K562 (cell line): ENCODE results near the gene SLC25A15. TPM values are rescaled to one million over a fixed set of nuclear protein-coding genes. Genes with fewer than 3 reads are reported as not detected.

Source experiments
- E2F1 ChIP-seq: sonication (generic); formaldehyde crosslinking; IDR thresholded peaks from 2 replicates; pipeline ENCODE4 v1.8.1; 2023; ENCODE audit warnings: mild to moderate bottlenecking, missing genetic modification reagents, moderate library complexity
- EWSR1 ChIP-seq: fragments of 450-650 bp; IDR thresholded peaks from 2 replicates; pipeline ENCODE4 v1.6.1; 2018; ENCODE audit warnings: borderline replicate concordance, mild to moderate bottlenecking, low read depth, moderate library complexity; ENCODE audit not compliant: partially characterized antibody
- GABPA ChIP-seq: fragments of 200-800 bp; sonication (Bioruptor generic); conservative IDR thresholded peaks from 2 replicates; pipeline ENCODE4 v1.6.1; 2016; ENCODE audit warnings: low read depth, missing genetic modification characterization, missing compliant biosample characterization
- MYBL2 ChIP-seq, 2 experiments: fragments of 450-650 bp in 1 of 2; sonication (generic) in 1 of 2; formaldehyde crosslinking in 1 of 2; IDR thresholded peaks; 2 replicates each; pipeline versions ENCODE4 v1.6.1 to v1.8.1; 2017 to 2022; ENCODE audit warnings: borderline replicate concordance in 1 of 2, inconsistent platforms in 1 of 2, low read depth in 1 of 2, mild to moderate bottlenecking in 1 of 2, missing genetic modification reagents in 1 of 2, moderate library complexity in 1 of 2
- RNF2 ChIP-seq: sonication (generic); IDR thresholded peaks from 2 replicates; pipeline ENCODE4 v1.6.1; 2016
- ZNF518B ChIP-seq: fragments of 250-450 bp; sonication (Bioruptor Pico); IDR thresholded peaks from 2 replicates; pipeline ENCODE4 v1.5.0; 2021; ENCODE audit warnings: mild to moderate bottlenecking, moderate library complexity
- polyA plus RNA-seq, 8 experiments: library from polyadenylated mRNA; depleted of rRNA in 4 of 8; stranded (reverse) in 5 of 8; unstranded in 3 of 8; fragments of >200 nt; fragmentation: Nextera tagmentation in 2 of 8; fragmentation: Illumina TruSeq in 1 of 8; extraction: Ambion mirVana in 2 of 8; extraction: Trizol in 1 of 8; gene quantifications; 2 replicates each; pipeline versions ENCODE4 v1.2.1 to v1.2.3, GENCODE V29; 2011 to 2014; ENCODE audit warnings: inconsistent platforms in 1 of 8, missing spikeins in 1 of 8
- total RNA-seq, 7 experiments: library from RNA; depleted of rRNA in 6 of 7; stranded (reverse); fragments of >200 nt in 6 of 7; fragmentation: Illumina TruSeq in 2 of 7; extraction: Trizol in 2 of 7; gene quantifications; 2 replicates each; pipeline versions ENCODE4 v1.2.1 to v1.2.3, GENCODE V29; 2011 to 2021; ENCODE audit warnings: low replicate concordance in 1 of 7
- TF ChIP-seq, protein P1 (sequence below), 2 experiments: IDR thresholded peaks; 2 replicates each; pipeline ENCODE4 v1.6.1; 2011; ENCODE audit warnings: borderline replicate concordance in 1 of 2, control low read depth in 1 of 2, low read depth in 1 of 2, low read length in 1 of 2, mild to moderate bottlenecking in 1 of 2, mixed read lengths in 1 of 2, moderate library complexity in 1 of 2; ENCODE audit not compliant: insufficient read depth in 1 of 2, insufficient read length in 1 of 2, poor library complexity in 1 of 2, severe bottlenecking in 1 of 2; ENCODE audit errors: extremely low read depth in 1 of 2

SLC25A15 gene
- total and polyA plus RNA-seq, 9 of the 15 experiments (the other 6 are each of a cell fraction or from before 2014, with no cell fraction given): 3.5 to 30.5 (median 20.3) TPM

- no peak for TF ChIP-seq MYBL2 (IDR thresholded peaks at IDR 0.05; ENCODE audit: low read depth)
- TF ChIP-seq MYBL2 (CRISPR knock-in tag; IDR thresholded peaks at IDR 0.05; ENCODE audit: borderline replicate concordance): no peak
- TF ChIP-seq RNF2: no peak
- TF ChIP-seq, protein P1, sequence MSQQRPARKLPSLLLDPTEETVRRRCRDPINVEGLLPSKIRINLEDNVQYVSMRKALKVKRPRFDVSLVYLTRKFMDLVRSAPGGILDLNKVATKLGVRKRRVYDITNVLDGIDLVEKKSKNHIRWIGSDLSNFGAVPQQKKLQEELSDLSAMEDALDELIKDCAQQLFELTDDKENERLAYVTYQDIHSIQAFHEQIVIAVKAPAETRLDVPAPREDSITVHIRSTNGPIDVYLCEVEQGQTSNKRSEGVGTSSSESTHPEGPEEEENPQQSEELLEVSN (IDR thresholded peaks at IDR 0.05; ENCODE audit: borderline replicate concordance in 1 of 2, extremely low read depth in 1 of 2, insufficient read depth in 1 of 2, insufficient read length in 1 of 2, low read depth in 1 of 2, low read length in 1 of 2, poor library complexity in 1 of 2, severe bottlenecking in 1 of 2): peak; percentile 46 to 84
- no peak for TF ChIP-seq EWSR1
- peak; percentile 87 for TF ChIP-seq GABPA (tag)
- TF ChIP-seq ZNF518B (CRISPR knock-in tag): no peak
- no peak for TF ChIP-seq E2F1 (CRISPR knock-in tag)
- TF ChIP-seq, all 486 proteins: peak for 55
These were observed at the start of gene SLC25A15 (continued) for GRCh38 chr13:40789275-40790153.
